Endodermal cell (in vitro differentiated cells): ENCODE results near the gene MT1M. TPM values are rescaled to one million over a fixed set of nuclear protein-coding genes. Genes with fewer than 3 reads are reported as not detected.

Experiments used
- DNase-seq: peaks from one replicate; pipeline ENCODE4 v3.0.0-alpha.2; 2017
- H3K27ac ChIP-seq: 2 replicates; pipeline ENCODE4 v1.5.1; 2013; ENCODE audit warnings: mild to moderate bottlenecking, low read depth, low read length, moderate library complexity
- H3K27me3 ChIP-seq: 2 replicates; pipeline ENCODE4 v1.6.1; 2013; ENCODE audit warnings: mild to moderate bottlenecking, low read length, moderate library complexity; ENCODE audit not compliant: insufficient read depth, control insufficient read depth, poor library complexity, severe bottlenecking
- H3K36me3 ChIP-seq: 2 replicates; pipeline ENCODE4 v1.7.0; 2013; ENCODE audit warnings: mild to moderate bottlenecking, low read length, moderate library complexity; ENCODE audit not compliant: control insufficient read depth, insufficient read depth
- H3K4me1 ChIP-seq: one replicate; pipeline ENCODE4 v1.7.0; 2013; ENCODE audit warnings: low read length; ENCODE audit not compliant: control insufficient read depth, insufficient read depth
- H3K4me3 ChIP-seq: 2 replicates; pipeline ENCODE4 v1.5.1; 2013; ENCODE audit warnings: mild to moderate bottlenecking, low read length, moderate library complexity
- H3K9ac ChIP-seq: 2 replicates; pipeline ENCODE4 v1.6.1; 2013; ENCODE audit warnings: mild to moderate bottlenecking, low read length, moderate library complexity; ENCODE audit not compliant: poor library complexity, severe bottlenecking; ENCODE audit errors: extremely low read depth
- H3K9me3 ChIP-seq: 2 replicates; pipeline ENCODE4 v1.6.1; 2013; ENCODE audit warnings: mild to moderate bottlenecking, low read length, moderate library complexity; ENCODE audit not compliant: control insufficient read depth
- H3K27ac Mint-ChIP-seq: 2 replicates; pipeline ENCODE4 v1.8.0; 2020; ENCODE audit warnings: mixed read lengths
- H3K27me3 Mint-ChIP-seq: 2 replicates; pipeline ENCODE4 v1.8.0; 2021; ENCODE audit warnings: mild to moderate bottlenecking, mixed read lengths; ENCODE audit not compliant: insufficient read depth
- H3K36me3 Mint-ChIP-seq: 2 replicates; pipeline ENCODE4 v1.8.0; 2020; ENCODE audit warnings: low read depth, mixed read lengths
- H3K4me1 Mint-ChIP-seq: 2 replicates; pipeline ENCODE4 v1.8.0; 2020; ENCODE audit warnings: mixed read lengths
- H3K4me3 Mint-ChIP-seq: 2 replicates; pipeline ENCODE4 v1.8.0; 2020; ENCODE audit warnings: mild to moderate bottlenecking, moderate library complexity, mixed read lengths
- H3K9me3 Mint-ChIP-seq: 2 replicates; pipeline ENCODE4 v1.8.0; 2020; ENCODE audit warnings: mild to moderate bottlenecking, mixed read lengths
- CTCF ChIP-seq: fragments of 200-600 bp; sonication (generic); conservative IDR thresholded peaks from 2 replicates; pipeline ENCODE4 v1.5.0; 2021; ENCODE audit warnings: antibody characterized with exemption, mild to moderate bottlenecking
- WGBS, 2 experiments: methylation state at CpG; one replicate each; pipeline versions ENCODE4 v1.1.5 to v1.1.7; 2013; ENCODE audit warnings: missing lambda C conversion rate in 2 of 2, mixed read lengths in 1 of 2; ENCODE audit not compliant: insufficient coverage in 1 of 2, insufficient read length in 1 of 2; 5-methylcytosine and 5-hydroxymethylcytosine counted together
- total RNA-seq, 2 donors: library from RNA; stranded (reverse); fragmentation: NEBNext Ultra II Directional in 1 of 2; extraction: Animal tissue kit (Norgen Biotek cat#: 25700) in 1 of 2; gene quantifications; 2 replicates in 1 of 2; 3 replicates in 1 of 2; pipeline ENCODE4 v1.2.1, GENCODE V29; 2021

Gene MT1M
- total RNA-seq, 2 donors from 2014 or later, result not detected

GRCh38 chr16:56608043-56608875 is 24.2 kb upstream of the MT1M start, which contains the start of gene MT2A:
MT2A (plus strand) TSS chr16:56608584; CDS start chr16:56608656, 72 bp downstream.
- TF ChIP-seq CTCF, result no peak
- H3K36me3 Mint-ChIP-seq, result no peaks in the 10 kb centered on the region
- Histone ChIP-seq H3K4me1 (no peaks in the 10 kb centered on the region), H3K27ac (no peak within 1 kb of the TSS), H3K27me3 (peaks cover 53% of the 10 kb centered on the region), H3K9me3 (no peaks in the 10 kb centered on the region), H3K4me3 (peak within 1 kb of the TSS; percentile 83), H3K9ac (no peak within 1 kb of the TSS), H3K36me3 (no peaks in the 10 kb centered on the region)
- H3K9me3 Mint-ChIP-seq, result no peaks in the 10 kb centered on the region
- H3K4me3 Mint-ChIP-seq, result peak within 1 kb of the TSS; percentile 61
- H3K27ac Mint-ChIP-seq, result no peak within 1 kb of the TSS
- peaks cover 66% of the 10 kb centered on the region for H3K27me3 Mint-ChIP-seq
- H3K4me1 Mint-ChIP-seq, result peaks cover 18% of the 10 kb centered on the region
- 13 to 19% methylated on average over 22 to 62 of the region's 62 CpGs for WGBS, 2 experiments
- DNase-seq, result peak; percentile 93

GRCh38 chr16:56608876-56609462 is 23.5 kb upstream of the MT1M start:
- Mint-ChIP-seq H3K27ac (no peak overlapping the region), H3K4me1 (peaks cover 18% of the 10 kb centered on the region), H3K4me3 (peak overlapping the region; percentile 61), H3K27me3 (peaks cover 72% of the 10 kb centered on the region), H3K36me3 (no peaks in the 10 kb centered on the region), H3K9me3 (no peaks in the 10 kb centered on the region)
- H3K27ac ChIP-seq, result no peak overlapping the region
- H3K4me3 ChIP-seq, result peak overlapping the region; percentile 83
- H3K9ac ChIP-seq, result no peak overlapping the region
- WGBS, 2 experiments, result 5 to 6% methylated on average over 12 to 21 of the region's 21 CpGs
- H3K27me3 ChIP-seq, result peaks cover 60% of the 10 kb centered on the region
- no peaks in the 10 kb centered on the region for H3K9me3 ChIP-seq
- peak; percentile 68 for DNase-seq
- no peaks in the 10 kb centered on the region for H3K36me3 ChIP-seq
- no peak for TF ChIP-seq CTCF
- H3K4me1 ChIP-seq, result no peaks in the 10 kb centered on the region

GRCh38 chr16:56609463-56609921 is 23.0 kb upstream of the MT1M start:
- Histone ChIP-seq H3K27ac (no peak overlapping the region), H3K9ac (no peak overlapping the region), H3K9me3 (no peaks in the 10 kb centered on the region), H3K4me3 (peak overlapping the region; percentile 83), H3K4me1 (no peaks in the 10 kb centered on the region), H3K27me3 (peaks cover 65% of the 10 kb centered on the region), H3K36me3 (no peaks in the 10 kb centered on the region)
- no peak for TF ChIP-seq CTCF
- Mint-ChIP-seq H3K4me3 (peak overlapping the region; percentile 61), H3K9me3 (no peaks in the 10 kb centered on the region), H3K36me3 (no peaks in the 10 kb centered on the region), H3K27ac (no peak overlapping the region), H3K27me3 (peaks cover 77% of the 10 kb centered on the region), H3K4me1 (peaks cover 18% of the 10 kb centered on the region)
- DNase-seq, result peak; percentile 45
- WGBS, 2 experiments, result 4 to 9% methylated on average over 5 to 6 of the region's 6 CpGs
